ENCODE data around the gene C22orf23. TPM values are rescaled to one million over a fixed set of nuclear protein-coding genes. Genes with fewer than 3 reads are reported as not detected.

Gene C22orf23
- total and polyA plus RNA-seq, 2 of the 13 experiments (the other 11 are each of a cell fraction or from before 2014, with no cell fraction given) = 0.21 to 0.24 TPM

- TF ChIP-seq TSC22D2 (CRISPR knock-in tag; IDR thresholded peaks at IDR 0.05; ENCODE audit: borderline replicate concordance) (no peak), POGK (CRISPR knock-in tag; conservative IDR thresholded peaks at IDR 0.05) (no peak), THAP9 (CRISPR knock-in tag; IDR thresholded peaks at IDR 0.05; ENCODE audit: borderline replicate concordance) (no peak), ZNF44 (CRISPR knock-in tag; IDR thresholded peaks at IDR 0.05) (no peak), CBFB (CRISPR knock-in tag; IDR thresholded peaks at IDR 0.05) (no peak), FOXC1 (CRISPR knock-in tag; IDR thresholded peaks at IDR 0.05; ENCODE audit: borderline replicate concordance) (no peak), CSRNP2 (CRISPR knock-in tag; conservative IDR thresholded peaks at IDR 0.05; ENCODE audit: low read depth) (no peak), YEATS2 (CRISPR knock-in tag; IDR thresholded peaks at IDR 0.05; ENCODE audit: borderline replicate concordance) (peak; percentile 55; the same call in 1 of the 2 replicates), NCOA5 (CRISPR knock-in tag; IDR thresholded peaks at IDR 0.05) (no peak), TP53 (CRISPR knock-in tag; conservative IDR thresholded peaks at IDR 0.05) (no peak), ZNF224 (CRISPR knock-in tag; IDR thresholded peaks at IDR 0.05) (no peak), SKIL (CRISPR knock-in tag; IDR thresholded peaks at IDR 0.05; ENCODE audit: borderline replicate concordance) (peak; percentile 65; the same call in 1 of the 2 replicates), ZSCAN12 (CRISPR knock-in tag; IDR thresholded peaks at IDR 0.05) (no peak), USF2 (IDR thresholded peaks at IDR 0.05; ENCODE audit: low read depth, low read length) (no peak), USF2 (CRISPR knock-in tag; IDR thresholded peaks at IDR 0.05; ENCODE audit: borderline replicate concordance) (no peak), SCMH1 (CRISPR knock-in tag; IDR thresholded peaks at IDR 0.05; ENCODE audit: borderline replicate concordance) (no peak), SP2 (CRISPR knock-in tag; IDR thresholded peaks at IDR 0.05) (no peak), FIP1L1 (IDR thresholded peaks at IDR 0.05; ENCODE audit: borderline replicate concordance, insufficient read depth, low read depth, low read length) (no peak), SNAI1 (CRISPR knock-in tag; IDR thresholded peaks at IDR 0.05; ENCODE audit: borderline replicate concordance) (no peak)
Measured at GRCh38 chr22:37896181-37896592, 57.2 kb downstream of the C22orf23 start (continued).

All from HepG2 (cell line).